ENCODE measurements around the gene SLC25A25. TPM values are rescaled to one million over a fixed set of nuclear protein-coding genes. Genes with fewer than 3 reads are reported as not detected.
A peak's percentile ranks its signal among the peaks of the same experiment; 100 is the strongest.

Gene SLC25A25
- 10 to 100 TPM; 21.2 to 32.6 TPM for total RNA-seq
- polyA plus RNA-seq = 10 to 100 TPM; 10.5 to 27.9 TPM
- long read RNA-seq, donor 1, partial matches to known transcripts = 19 of 36 reads
- long read RNA-seq, donor 1, other reads (novel, unspliced or antisense) = 11 of 36 reads
- long read RNA-seq, donor 2, partial matches to known transcripts = 11 of 12 reads
- long read RNA-seq, donor 2, other reads (novel, unspliced or antisense) = 0 of 12 reads
- long read RNA-seq, donor 3, partial matches to known transcripts = 32 of 34 reads
- long read RNA-seq, donor 3, other reads (novel, unspliced or antisense) = 0 of 34 reads
- long read RNA-seq, donor 4, partial matches to known transcripts = 0 of 2 reads
- long read RNA-seq, donor 4, other reads (novel, unspliced or antisense) = 0 of 2 reads
- long read RNA-seq, donor 5, partial matches to known transcripts = 34 of 42 reads
- long read RNA-seq, donor 5, other reads (novel, unspliced or antisense) = 5 of 42 reads

GRCh38 chr9:128067645-128068385, at the start of gene SLC25A25:
SLC25A25 (plus strand) TSS chr9:128068232; CDS start chr9:128068320, 88 bp downstream.
- no peaks in the 10 kb centered on the region for H3K27me3 ChIP-seq (ENCODE audit: control insufficient read depth in 3 of 3, insufficient read depth in 3 of 3, low read length in 2 of 3)
- WGBS, 2 donors = 0 to 1% methylated on average over 50 to 67 of the region's 67 CpGs
- peak within 1 kb of the TSS; percentile 92 for H3K4me3 ChIP-seq
- DNase-seq = peak; percentile 100
- peak within 1 kb of the TSS; percentile 96 to 98 for H3K27ac ChIP-seq (ENCODE audit: low read depth in 1 of 2, low read length in 1 of 2)
- peaks cover 16 to 32% (median 23%) of the 10 kb centered on the region in 5 donors for H3K4me1 ChIP-seq (ENCODE audit: control insufficient read depth in 5 of 5, insufficient read depth in 5 of 5, low read length in 5 of 5)
- H3K9ac ChIP-seq (ENCODE audit: insufficient read depth in 1 of 2, low read length in 2 of 2) = peak within 1 kb of the TSS; percentile 71 to 95
- no peaks in the 10 kb centered on the region for H3K9me3 ChIP-seq (ENCODE audit: control insufficient read depth in 4 of 4, insufficient read depth in 3 of 4, low read length in 3 of 4)
- peaks cover 0 to 8% (median 0%) of the 10 kb centered on the region in 4 donors for H3K36me3 ChIP-seq (ENCODE audit: control insufficient read depth in 4 of 4, insufficient read depth in 4 of 4, low read length in 4 of 4)
- ATAC-seq (ENCODE audit: insufficient read depth, low FRiP score) = peak; percentile 93
- TF ChIP-seq, protein P1, sequence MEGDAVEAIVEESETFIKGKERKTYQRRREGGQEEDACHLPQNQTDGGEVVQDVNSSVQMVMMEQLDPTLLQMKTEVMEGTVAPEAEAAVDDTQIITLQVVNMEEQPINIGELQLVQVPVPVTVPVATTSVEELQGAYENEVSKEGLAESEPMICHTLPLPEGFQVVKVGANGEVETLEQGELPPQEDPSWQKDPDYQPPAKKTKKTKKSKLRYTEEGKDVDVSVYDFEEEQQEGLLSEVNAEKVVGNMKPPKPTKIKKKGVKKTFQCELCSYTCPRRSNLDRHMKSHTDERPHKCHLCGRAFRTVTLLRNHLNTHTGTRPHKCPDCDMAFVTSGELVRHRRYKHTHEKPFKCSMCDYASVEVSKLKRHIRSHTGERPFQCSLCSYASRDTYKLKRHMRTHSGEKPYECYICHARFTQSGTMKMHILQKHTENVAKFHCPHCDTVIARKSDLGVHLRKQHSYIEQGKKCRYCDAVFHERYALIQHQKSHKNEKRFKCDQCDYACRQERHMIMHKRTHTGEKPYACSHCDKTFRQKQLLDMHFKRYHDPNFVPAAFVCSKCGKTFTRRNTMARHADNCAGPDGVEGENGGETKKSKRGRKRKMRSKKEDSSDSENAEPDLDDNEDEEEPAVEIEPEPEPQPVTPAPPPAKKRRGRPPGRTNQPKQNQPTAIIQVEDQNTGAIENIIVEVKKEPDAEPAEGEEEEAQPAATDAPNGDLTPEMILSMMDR (IDR thresholded peaks at IDR 0.05; ENCODE audit: control extremely low read depth, extremely low read depth) = no peak

DNA sequence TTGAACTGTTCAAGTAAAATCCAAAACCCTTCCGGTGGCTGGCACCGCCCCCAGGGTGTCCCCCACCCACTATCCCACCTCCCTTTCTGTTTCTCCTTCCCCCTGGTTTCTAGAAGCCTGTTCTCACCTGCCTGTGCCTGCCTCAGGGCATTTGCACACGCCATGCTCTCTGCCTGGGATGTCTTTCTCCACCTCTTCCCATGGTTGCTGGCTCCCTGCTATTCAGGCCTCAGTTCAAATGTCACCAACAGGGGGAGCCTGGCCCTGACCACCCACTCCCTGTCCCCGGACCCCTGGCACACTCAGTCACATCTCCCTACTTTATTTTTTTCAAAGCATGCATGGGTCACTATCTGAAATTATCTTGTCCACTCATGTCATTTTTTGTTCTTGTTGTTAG, 47.3 kb upstream of the SLC25A25 start:
- TF ChIP-seq, protein P1 (IDR thresholded peaks at IDR 0.05; ENCODE audit: control extremely low read depth, extremely low read depth) = no peak
- Histone ChIP-seq H3K27ac (ENCODE audit: low read depth in 1 of 2, low read length in 1 of 2) (no peak overlapping the region), H3K4me1 (ENCODE audit: control insufficient read depth in 5 of 5, insufficient read depth in 5 of 5, low read length in 5 of 5) (peaks cover 0 to 4% (median 0%) of the 10 kb centered on the region in 5 donors), H3K9me3 (ENCODE audit: control insufficient read depth in 4 of 4, insufficient read depth in 3 of 4, low read length in 3 of 4) (no peaks in the 10 kb centered on the region), H3K9ac (ENCODE audit: insufficient read depth in 1 of 2, low read length in 2 of 2) (no peak overlapping the region), H3K4me3 (no peak overlapping the region), H3K36me3 (ENCODE audit: control insufficient read depth in 4 of 4, insufficient read depth in 4 of 4, low read length in 4 of 4) (no peaks in the 10 kb centered on the region), H3K27me3 (ENCODE audit: control insufficient read depth in 3 of 3, insufficient read depth in 3 of 3, low read length in 2 of 3) (no peaks in the 10 kb centered on the region)
- ATAC-seq (ENCODE audit: insufficient read depth, low FRiP score) (no peak), DNase-seq (no peak)
- 90 to 94% methylated on average over 4 of the region's 4 CpGs for WGBS, 2 donors

GRCh38 chr9:128021098-128021497, 46.9 kb upstream of the SLC25A25 start:
- ATAC-seq (ENCODE audit: insufficient read depth, low FRiP score) = no peak
- DNase-seq = no peak
- 0 to 92% methylated on average over 1 of the region's 1 CpG for WGBS, 2 donors

More at GRCh38 chr9:128021098-128021497, 46.9 kb upstream of the SLC25A25 start:
- H3K9ac ChIP-seq (ENCODE audit: insufficient read depth in 1 of 2, low read length in 2 of 2) = no peak overlapping the region
- no peaks in the 10 kb centered on the region for H3K36me3 ChIP-seq (ENCODE audit: control insufficient read depth in 4 of 4, insufficient read depth in 4 of 4, low read length in 4 of 4)
- H3K4me3 ChIP-seq = no peak overlapping the region
- peaks cover 0 to 4% (median 0%) of the 10 kb centered on the region in 5 donors for H3K4me1 ChIP-seq (ENCODE audit: control insufficient read depth in 5 of 5, insufficient read depth in 5 of 5, low read length in 5 of 5)
- no peaks in the 10 kb centered on the region for H3K27me3 ChIP-seq (ENCODE audit: control insufficient read depth in 3 of 3, insufficient read depth in 3 of 3, low read length in 2 of 3)
- TF ChIP-seq, protein P1 (IDR thresholded peaks at IDR 0.05; ENCODE audit: control extremely low read depth, extremely low read depth) = no peak
- H3K27ac ChIP-seq (ENCODE audit: low read depth in 1 of 2, low read length in 1 of 2) = no peak overlapping the region
- H3K9me3 ChIP-seq (ENCODE audit: control insufficient read depth in 4 of 4, insufficient read depth in 3 of 4, low read length in 3 of 4) = no peaks in the 10 kb centered on the region

All from lung (tissue), 16 donors.